ENCODE results near the gene DARS2. TPM values are rescaled to one million over a fixed set of nuclear protein-coding genes. Genes with fewer than 3 reads are reported as not detected.
A peak's percentile ranks its signal among the peaks of the same experiment; 100 is the strongest.
"Not testable (repeated sequence)": the region's sequence is repeated elsewhere in the genome, so short reads cannot be mapped to it uniquely, and the experiment has no call there.

The DARS2 gene
- total RNA-seq, 1 donor from 2014 or later: 18.8 TPM

GRCh38 chr1:173862146-173862768, 37.8 kb downstream of the DARS2 start:
- DNase-seq (ENCODE audit: extremely low read depth, low read depth, low spot score): not testable (repeated sequence)

DNA sequence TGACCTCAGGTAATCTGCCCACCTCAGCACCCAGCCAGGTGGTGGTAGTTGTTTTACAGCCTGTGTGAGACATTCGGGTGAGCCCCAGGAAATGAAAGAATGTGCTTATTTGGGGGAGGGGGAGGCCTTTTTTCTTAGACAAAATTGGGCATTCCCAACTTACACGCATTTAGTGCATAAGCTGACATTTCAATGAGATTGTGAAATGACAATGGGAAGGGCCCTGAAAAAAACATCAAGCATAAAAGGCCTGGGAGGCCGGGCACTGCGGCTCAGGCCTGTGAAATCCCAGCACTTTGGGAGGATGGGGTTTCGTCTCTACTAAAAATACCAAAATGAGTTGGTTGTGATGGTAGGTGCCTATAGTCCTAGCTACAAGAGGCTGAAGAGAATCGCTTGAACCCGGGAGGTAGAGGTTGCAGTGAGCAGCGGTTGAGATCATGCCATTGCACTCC, 38.3 kb downstream of the DARS2 start:
- no peak for DNase-seq (ENCODE audit: extremely low read depth, low read depth, low spot score)

DNA sequence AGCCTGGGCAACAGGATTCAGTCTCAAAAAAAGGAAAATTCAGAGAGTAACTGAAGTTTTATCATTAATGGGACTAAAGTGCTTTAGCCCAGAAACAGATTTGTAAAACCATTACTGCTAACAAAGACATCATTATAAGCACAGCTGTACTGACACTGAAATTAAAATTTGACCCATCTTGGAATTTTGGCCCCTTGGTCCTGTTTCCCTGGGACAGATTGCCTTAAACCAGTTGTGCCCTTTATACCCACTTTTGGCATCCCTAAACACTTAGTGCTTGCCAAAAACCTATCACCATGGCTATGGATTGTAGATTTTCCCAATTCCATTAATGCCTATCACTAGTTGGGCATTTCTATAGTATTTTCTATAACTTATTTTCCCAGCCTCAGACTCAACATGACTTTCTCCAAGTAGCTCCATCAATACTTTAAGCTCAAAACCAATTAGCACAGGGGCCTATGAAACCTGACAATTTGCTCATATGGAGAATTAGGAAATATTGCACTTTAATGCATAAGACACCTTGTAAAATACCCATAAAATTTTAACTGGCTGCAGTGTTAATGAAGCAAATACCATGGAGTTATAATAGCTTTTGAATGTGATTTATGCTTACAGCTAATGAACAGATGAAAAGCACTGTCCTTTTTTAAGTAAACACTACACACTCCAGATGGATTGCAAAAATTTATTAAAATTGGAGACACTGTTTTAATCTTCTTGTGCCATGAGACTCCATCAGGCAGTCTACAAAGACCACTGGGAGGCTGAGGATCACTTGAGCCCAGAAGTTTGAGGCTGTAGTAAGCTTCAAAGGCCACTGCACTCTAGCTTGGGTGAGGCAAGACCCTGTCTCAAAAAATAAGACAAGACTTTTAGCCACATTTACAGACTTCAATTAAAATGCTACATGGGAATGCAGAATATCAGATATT, 39.0 kb downstream of the DARS2 start:
- DNase-seq (ENCODE audit: extremely low read depth, low read depth, low spot score): no peak

DNA sequence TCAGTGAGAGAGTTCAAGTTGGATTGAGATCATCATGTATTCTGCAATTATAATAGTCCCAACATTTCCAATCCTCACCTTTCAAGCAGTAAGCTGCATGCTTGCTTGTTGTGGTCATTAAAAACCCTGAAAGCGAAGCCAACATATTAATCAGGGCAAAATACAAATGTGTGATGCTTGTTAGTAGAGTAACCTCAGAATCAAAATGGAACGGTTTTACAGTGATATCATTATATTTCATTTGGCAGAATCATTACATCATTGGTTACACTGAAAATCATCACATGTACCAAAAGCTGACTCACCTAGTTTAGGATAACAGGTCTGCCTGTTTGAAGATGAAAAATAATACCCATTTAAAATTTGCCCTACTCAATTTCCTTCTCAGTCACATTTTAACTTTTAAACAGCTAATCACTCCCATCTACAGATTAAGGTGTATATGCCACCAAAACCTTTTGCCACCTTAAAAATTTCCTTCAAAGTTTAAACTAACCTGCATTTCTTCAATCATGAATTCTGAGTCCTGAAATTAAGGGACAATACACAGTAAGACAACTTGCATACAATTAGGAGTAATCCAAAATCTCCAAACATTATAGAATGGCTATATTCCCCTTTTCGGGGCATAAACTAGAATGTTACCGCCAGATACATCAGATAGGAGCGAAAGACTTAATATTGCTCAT, 39.9 kb downstream of the DARS2 start:
- DNase-seq (ENCODE audit: extremely low read depth, low read depth, low spot score): no peak

DNA sequence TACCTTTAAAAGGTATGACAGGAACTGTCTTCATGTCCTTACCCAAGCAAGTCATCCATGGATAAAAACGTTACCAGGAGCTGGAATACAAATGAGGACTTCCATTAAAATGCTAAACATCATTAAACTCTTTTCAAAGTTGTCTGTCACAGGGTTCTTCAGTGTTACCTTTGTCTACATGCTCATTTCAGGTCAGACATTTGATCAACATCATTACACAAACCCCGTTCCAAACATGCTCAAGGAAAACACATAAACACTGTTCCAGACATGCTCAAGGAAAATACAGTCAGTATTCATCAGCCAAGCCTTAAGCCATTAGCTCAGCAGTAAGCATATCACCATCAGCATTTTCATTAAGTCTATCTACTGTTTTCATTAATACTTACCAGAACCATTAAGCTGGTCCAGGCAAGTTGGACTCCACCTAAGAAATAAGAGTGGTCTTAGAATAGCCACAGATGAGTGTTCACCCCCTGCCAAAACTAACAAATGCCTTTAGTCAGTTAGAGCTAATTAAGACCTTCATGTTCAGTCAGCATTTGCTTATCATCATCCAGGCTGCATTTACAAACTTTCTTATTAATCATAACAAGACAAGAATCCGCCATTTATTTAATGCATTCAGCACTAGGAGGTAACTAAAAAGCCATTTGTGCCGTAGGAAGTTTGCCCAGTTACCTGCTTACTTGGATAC, 41.1 kb downstream of the DARS2 start:
- DNase-seq (ENCODE audit: extremely low read depth, low read depth, low spot score): no peak

DNA sequence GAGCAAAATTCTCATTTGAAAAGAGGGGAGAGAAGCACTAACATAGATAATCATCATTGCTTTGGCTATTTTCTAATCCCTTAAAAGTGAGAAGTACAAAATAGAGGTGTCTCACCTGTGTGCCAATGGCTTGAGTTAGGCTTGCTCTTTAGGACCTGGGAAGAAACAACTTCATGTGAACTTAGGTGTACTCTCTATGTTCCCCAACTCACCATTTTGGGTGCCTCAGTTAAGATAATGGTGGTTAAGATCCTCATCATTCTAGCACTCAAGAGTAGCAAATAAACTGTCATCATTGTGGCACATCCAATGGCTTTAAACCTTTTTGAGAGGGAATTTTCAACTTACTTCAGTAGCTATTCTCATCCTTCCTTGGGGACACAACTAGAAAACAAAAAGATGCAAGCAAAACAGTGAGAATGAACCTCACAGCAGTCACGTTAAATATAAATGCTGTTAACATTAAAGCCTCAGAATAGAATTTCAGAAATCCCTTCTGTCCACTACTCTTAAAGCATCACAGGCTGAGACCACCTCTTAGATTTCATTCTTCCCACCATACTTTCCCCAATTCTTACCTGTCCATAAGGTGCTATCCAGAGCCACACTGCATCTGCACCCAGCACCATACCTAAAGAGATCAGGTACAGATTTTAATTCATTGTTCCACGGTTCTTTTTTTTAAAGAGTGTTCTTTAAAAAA, 42.1 kb downstream of the DARS2 start:
- DNase-seq (ENCODE audit: extremely low read depth, low read depth, low spot score): no peak

DNA sequence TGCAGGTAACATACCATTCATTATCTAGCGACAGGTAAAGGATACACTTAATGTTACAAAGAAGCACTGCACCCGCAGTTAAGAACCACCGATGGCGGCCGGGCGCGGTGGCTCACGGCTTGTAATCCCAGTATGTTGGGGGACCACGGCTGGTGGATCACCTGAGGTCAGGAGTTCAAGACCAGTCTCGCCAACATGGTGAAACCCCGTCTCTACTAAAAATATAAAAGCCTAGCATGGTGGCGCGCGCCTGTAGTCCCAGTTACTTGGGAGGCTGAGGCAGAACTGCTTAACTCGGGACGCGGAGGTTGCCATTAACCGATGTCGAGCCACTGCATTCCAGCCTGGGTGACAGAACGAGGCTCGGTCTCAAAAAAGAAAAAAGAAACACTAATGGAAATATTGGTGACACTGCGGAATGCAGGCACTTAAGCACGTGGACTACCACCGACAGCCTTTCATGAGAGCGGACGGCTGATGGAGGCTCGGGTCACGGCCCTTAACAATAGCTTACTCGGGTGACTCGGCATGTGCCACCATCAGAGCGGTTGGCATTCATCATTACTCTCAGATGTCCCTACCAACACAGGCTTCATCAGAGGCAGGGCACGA, 42.8 kb downstream of the DARS2 start:
- DNase-seq (ENCODE audit: extremely low read depth, low read depth, low spot score): no peak

GRCh38 chr1:173867753-173868265, 43.3 kb downstream of the DARS2 start, which contains the start of gene GAS5:
Gene GAS5 (minus strand): TSS chr1:173867989.
- DNase-seq (ENCODE audit: extremely low read depth, low read depth, low spot score): peak; percentile 95

- no peak for DNase-seq (ENCODE audit: extremely low read depth, low read depth, low spot score)
Observed at GRCh38 chr1:173868266-173869020, 44.0 kb downstream of the DARS2 start, which contains the start of gene ZBTB37. Gene ZBTB37 (plus strand): TSS chr1:173868380. CDS start chr1:173870226, 1,846 bp downstream.

GRCh38 chr1:173869021-173869359, 44.5 kb downstream of the DARS2 start:
- no peak for DNase-seq (ENCODE audit: extremely low read depth, low read depth, low spot score)

GRCh38 chr1:173870252-173871075, 46.0 kb downstream of the DARS2 start:
- DNase-seq (ENCODE audit: extremely low read depth, low read depth, low spot score): no peak

DNA sequence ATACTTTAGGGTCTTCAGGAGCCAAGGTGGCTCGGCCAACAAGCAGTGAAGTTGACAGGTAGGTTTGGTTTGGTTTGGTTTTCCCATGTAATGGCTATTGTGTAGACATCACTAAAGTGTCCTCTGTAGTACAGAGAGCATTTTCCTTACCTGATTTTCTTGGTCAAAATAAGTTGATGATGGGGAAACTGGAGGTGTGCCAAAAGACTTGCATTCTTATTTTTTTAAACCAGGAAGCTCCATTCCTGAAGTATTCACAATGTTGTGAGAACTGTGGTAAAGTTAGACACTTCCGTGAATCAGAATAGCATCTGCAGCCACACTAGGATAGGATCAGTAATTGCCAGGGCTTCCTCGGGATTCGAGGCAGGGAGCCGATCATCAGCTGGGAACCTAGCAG, 46.6 kb downstream of the DARS2 start:
- DNase-seq (ENCODE audit: extremely low read depth, low read depth, low spot score): no peak

DNA sequence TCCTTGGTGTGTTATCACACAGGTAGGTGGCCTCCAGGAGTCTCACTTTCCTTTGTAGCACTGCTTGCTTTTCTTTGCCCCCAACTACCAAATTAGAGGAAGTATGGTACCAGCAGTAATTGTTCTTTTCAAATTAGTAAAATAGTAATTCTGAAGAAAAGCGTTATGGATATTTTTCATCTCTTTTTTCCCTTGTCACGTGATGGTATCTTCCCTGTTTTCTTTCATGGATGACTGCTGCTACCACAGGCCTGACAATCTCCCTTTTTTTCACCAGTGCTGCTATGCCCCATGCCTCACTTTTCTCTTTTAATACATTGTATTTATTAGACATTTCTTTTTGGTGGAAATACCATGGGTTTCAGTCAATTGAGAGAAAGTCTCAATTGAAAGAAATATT, 47.0 kb downstream of the DARS2 start:
- no peak for DNase-seq (ENCODE audit: extremely low read depth, low read depth, low spot score)

DNA sequence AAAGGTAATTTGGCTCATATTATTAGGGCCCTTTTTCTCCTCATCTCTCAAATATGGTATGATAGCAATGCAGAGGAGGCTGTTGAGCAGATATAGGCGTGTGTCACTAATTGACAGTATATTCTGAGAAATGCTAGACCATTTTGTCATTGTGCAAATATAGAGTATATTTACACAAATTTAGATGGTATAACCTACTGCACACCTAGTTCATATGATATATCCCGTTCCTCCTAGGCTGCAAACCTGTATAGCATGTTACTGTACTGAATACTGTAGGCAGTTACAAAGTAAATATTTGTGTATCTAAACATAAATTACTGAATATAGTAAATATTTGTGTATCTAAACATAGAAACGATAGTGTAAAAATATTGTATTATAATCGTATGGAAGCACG, 52.3 kb downstream of the DARS2 start:
- DNase-seq (ENCODE audit: extremely low read depth, low read depth, low spot score): no peak

DNA sequence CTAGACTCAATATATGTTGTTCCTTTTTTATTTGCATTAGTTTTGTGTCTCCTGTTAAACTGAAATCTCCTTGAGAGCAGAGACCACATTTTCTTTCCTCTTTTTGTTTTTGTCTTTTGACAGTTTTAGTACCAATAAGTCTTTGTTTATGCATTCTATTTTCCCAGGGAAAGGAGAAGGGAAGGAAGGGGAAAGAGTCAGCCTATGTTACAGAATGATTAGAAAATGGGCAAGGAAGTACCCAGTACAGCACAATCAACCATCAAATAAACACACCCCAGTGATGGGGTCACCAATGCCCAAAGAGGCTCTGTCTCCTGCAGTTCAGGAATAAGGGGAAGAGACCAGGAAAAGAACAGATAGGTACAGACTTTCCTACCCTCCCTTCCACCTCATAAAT, 53.8 kb downstream of the DARS2 start:
- no peak for DNase-seq (ENCODE audit: extremely low read depth, low read depth, low spot score)

GRCh38 chr1:173881117-173881516, 56.6 kb downstream of the DARS2 start:
- not testable (repeated sequence) for DNase-seq (ENCODE audit: extremely low read depth, low read depth, low spot score)

- no peak for DNase-seq (ENCODE audit: extremely low read depth, low read depth, low spot score)
Observed at GRCh38 chr1:173884701-173885100, 60.2 kb downstream of the DARS2 start.
